Peyer's patch (tissue), 4 donors: ENCODE results near the gene FAM117B.

Source experiments
- POLR2A ChIP-seq, 2 donors: fragments of 450-650 bp; IDR thresholded peaks; one replicate each; pipeline ENCODE4 v1.5.1; 2017; ENCODE audit warnings: antibody characterized with exemption in 2 of 2, mild to moderate bottlenecking in 2 of 2, moderate library complexity in 2 of 2
- TF ChIP-seq, protein P1 (sequence below), 6 experiments: fragments of 450-650 bp in 4 of 6; fragments of 200-600 bp in 2 of 6; sonication (generic) in 1 of 6; IDR thresholded peaks; one replicate each; pipeline ENCODE4 v1.5.1; 2017 to 2019; ENCODE audit warnings: antibody characterized with exemption in 6 of 6, mild to moderate bottlenecking in 3 of 6, moderate library complexity in 1 of 6

DNA sequence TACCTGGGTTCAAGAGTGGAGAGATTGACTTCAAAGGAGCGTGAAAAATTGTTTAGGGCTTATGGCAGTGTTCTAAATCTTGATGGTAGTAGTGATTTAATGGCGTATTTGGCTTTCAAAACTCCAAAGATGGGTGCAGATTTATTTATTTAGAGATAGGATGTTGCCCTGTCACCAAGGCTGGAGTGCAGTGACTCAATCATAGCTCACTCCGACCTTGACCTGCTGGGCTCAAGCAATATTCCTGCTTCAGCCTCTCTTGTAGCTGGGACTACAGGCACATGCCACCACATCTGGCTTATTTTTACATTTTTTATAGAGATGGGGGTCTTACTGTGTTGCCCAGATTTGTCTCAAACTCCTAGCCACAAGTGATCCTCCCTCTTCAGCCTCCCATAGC, 52.5 kb downstream of the FAM117B start:
- TF ChIP-seq, protein P1, sequence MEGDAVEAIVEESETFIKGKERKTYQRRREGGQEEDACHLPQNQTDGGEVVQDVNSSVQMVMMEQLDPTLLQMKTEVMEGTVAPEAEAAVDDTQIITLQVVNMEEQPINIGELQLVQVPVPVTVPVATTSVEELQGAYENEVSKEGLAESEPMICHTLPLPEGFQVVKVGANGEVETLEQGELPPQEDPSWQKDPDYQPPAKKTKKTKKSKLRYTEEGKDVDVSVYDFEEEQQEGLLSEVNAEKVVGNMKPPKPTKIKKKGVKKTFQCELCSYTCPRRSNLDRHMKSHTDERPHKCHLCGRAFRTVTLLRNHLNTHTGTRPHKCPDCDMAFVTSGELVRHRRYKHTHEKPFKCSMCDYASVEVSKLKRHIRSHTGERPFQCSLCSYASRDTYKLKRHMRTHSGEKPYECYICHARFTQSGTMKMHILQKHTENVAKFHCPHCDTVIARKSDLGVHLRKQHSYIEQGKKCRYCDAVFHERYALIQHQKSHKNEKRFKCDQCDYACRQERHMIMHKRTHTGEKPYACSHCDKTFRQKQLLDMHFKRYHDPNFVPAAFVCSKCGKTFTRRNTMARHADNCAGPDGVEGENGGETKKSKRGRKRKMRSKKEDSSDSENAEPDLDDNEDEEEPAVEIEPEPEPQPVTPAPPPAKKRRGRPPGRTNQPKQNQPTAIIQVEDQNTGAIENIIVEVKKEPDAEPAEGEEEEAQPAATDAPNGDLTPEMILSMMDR (IDR thresholded peaks at IDR 0.05), result no peak
- no peak for TF ChIP-seq POLR2A (IDR thresholded peaks at IDR 0.05)
